IMR-90 (cell line): ENCODE results near the gene DPP6. TPM values are rescaled to one million over a fixed set of nuclear protein-coding genes. Genes with fewer than 3 reads are reported as not detected.
"Not testable (repeated sequence)": the region's sequence is repeated elsewhere in the genome, so short reads cannot be mapped to it uniquely, and the experiment has no call there.

ENCODE experiments used
- ATAC-seq: fragments of 200-7000 bp; cut with Tn5 transposase; 2 replicates; pipeline ENCODE4 v1.9.1; 2020; ENCODE audit warnings: low read depth, mild to moderate bottlenecking, moderate library complexity
- BruUV-seq: library from RNA; stranded (reverse); fragments of 400-500 nt; replicated peaks from 2 replicates; lab custom pipeline; 2021; lab: Mats Ljungman, UMichigan
- CTCF ChIA-PET: fragments of 300-600 bp; formaldehyde crosslinking; extraction: SDS; loops from one replicate; lab custom pipeline; 2021; ENCODE audit warnings: antibody characterized with exemption; lab: Yijun Ruan, JAX
- POLR2A ChIA-PET: fragments of 300-600 bp; sonication (Branson Sonifier 250); formaldehyde crosslinking; loops from one replicate; lab custom pipeline; 2022; ENCODE audit warnings: antibody characterized with exemption; ENCODE audit not compliant: unreplicated experiment; lab: Charles Lee
- DNase-seq: peaks from one replicate; pipeline ENCODE4 v3.0.0; 2013
- H2AFZ ChIP-seq: replicated peaks from 2 replicates; pipeline ENCODE3; 2013; ENCODE audit warnings: low read length, mild to moderate bottlenecking; ENCODE audit not compliant: poor library complexity
- H2AK5ac ChIP-seq: 2 replicates; pipeline ENCODE4 v1.6.1; 2013; ENCODE audit warnings: low read depth, low read length, inconsistent platforms
- H2AK9ac ChIP-seq: replicated peaks from 2 replicates; pipeline ENCODE3; 2013; ENCODE audit warnings: mild to moderate bottlenecking, low read depth, low read length, moderate library complexity; ENCODE audit not compliant: poor library complexity
- H2BK120ac ChIP-seq: 2 replicates; pipeline ENCODE4 v1.6.1; 2013; ENCODE audit warnings: low read depth, low read length, inconsistent platforms
- H2BK15ac ChIP-seq: 3 replicates; pipeline ENCODE4 v1.6.1; 2013; ENCODE audit warnings: low read depth, low read length, inconsistent platforms
- H2BK20ac ChIP-seq: 2 replicates; pipeline ENCODE4 v1.6.1; 2013; ENCODE audit warnings: low read depth, mild to moderate bottlenecking, inconsistent platforms, low read length, moderate library complexity
- H2BK5ac ChIP-seq: 2 replicates; pipeline ENCODE4 v1.6.1; 2013; ENCODE audit warnings: mild to moderate bottlenecking, low read depth, low read length, inconsistent platforms; ENCODE audit not compliant: poor library complexity, severe bottlenecking
- H3K14ac ChIP-seq: replicated peaks from 2 replicates; pipeline ENCODE4 v1.6.1; 2013; ENCODE audit warnings: low read depth, low read length, inconsistent platforms
- H3K18ac ChIP-seq: 2 replicates; pipeline ENCODE4 v1.6.1; 2013; ENCODE audit warnings: low read depth, low read length, control low read depth
- H3K23ac ChIP-seq: 2 replicates; pipeline ENCODE4 v1.6.1; 2013; ENCODE audit warnings: low read depth, low read length, inconsistent platforms
- H3K27ac ChIP-seq: 2 replicates; pipeline ENCODE4 v1.5.1; 2013; ENCODE audit warnings: mild to moderate bottlenecking, control low read depth, low read length; ENCODE audit not compliant: insufficient read depth
- H3K27me3 ChIP-seq: 2 replicates; pipeline ENCODE4 v1.6.1; 2013; ENCODE audit warnings: low read length; ENCODE audit not compliant: control insufficient read depth, insufficient read depth
- H3K36me3 ChIP-seq: 2 replicates; pipeline ENCODE4 v1.6.1; 2013; ENCODE audit warnings: low read length, mixed read lengths; ENCODE audit not compliant: control insufficient read depth, insufficient read depth
- H3K4ac ChIP-seq: 2 replicates; pipeline ENCODE4 v1.6.1; 2013; ENCODE audit warnings: low read depth, low read length, inconsistent platforms
- H3K4me1 ChIP-seq: 2 replicates; pipeline ENCODE4 v1.6.1; 2013; ENCODE audit warnings: low read length, mixed read lengths; ENCODE audit not compliant: control insufficient read depth, insufficient read depth
- H3K4me2 ChIP-seq: 2 replicates; pipeline ENCODE4 v1.6.1; 2013; ENCODE audit warnings: low read depth, mild to moderate bottlenecking, control low read depth, low read length, moderate library complexity
- H3K4me3 ChIP-seq: 2 replicates; pipeline ENCODE4 v1.5.1; 2013; ENCODE audit warnings: low read depth, mild to moderate bottlenecking, control low read depth, low read length, moderate library complexity; ENCODE audit not compliant: insufficient read depth
- H3K56ac ChIP-seq: 2 replicates; pipeline ENCODE4 v1.6.1; 2013; ENCODE audit warnings: low read length, inconsistent platforms; ENCODE audit not compliant: insufficient read depth; ENCODE audit errors: extremely low read depth
- H3K79me1 ChIP-seq, 2 experiments: 2 replicates each; pipeline ENCODE4 v1.6.1; 2013; ENCODE audit warnings: low read length in 2 of 2, inconsistent platforms in 1 of 2, low read depth in 1 of 2
- H3K9ac ChIP-seq: 2 replicates; pipeline ENCODE4 v1.6.1; 2013; ENCODE audit warnings: low read depth, low read length, control low read depth
- H3K9me1 ChIP-seq: 2 replicates; pipeline ENCODE4 v1.6.1; 2013; ENCODE audit warnings: low read length, inconsistent platforms; ENCODE audit not compliant: insufficient read depth
- H3K9me3 ChIP-seq: 2 replicates; pipeline ENCODE4 v1.6.1; 2013; ENCODE audit warnings: low read length; ENCODE audit not compliant: control insufficient read depth, insufficient read depth
- H4K20me1 ChIP-seq: 2 replicates; pipeline ENCODE4 v1.6.1; 2013; ENCODE audit warnings: low read length, inconsistent platforms; ENCODE audit not compliant: insufficient read depth
- H4K5ac ChIP-seq: 2 replicates; pipeline ENCODE4 v1.6.1; 2013; ENCODE audit warnings: mild to moderate bottlenecking, low read depth, low read length, control low read depth
- H4K8ac ChIP-seq, 2 experiments: 2 replicates each; pipeline ENCODE4 v1.6.1; 2013; ENCODE audit warnings: low read depth in 2 of 2, low read length in 2 of 2, control low read depth in 1 of 2, inconsistent platforms in 1 of 2
- H4K91ac ChIP-seq: 2 replicates; pipeline ENCODE4 v1.6.1; 2013; ENCODE audit warnings: low read depth, low read length, inconsistent platforms; ENCODE audit not compliant: insufficient read depth
- WGBS, 2 experiments: methylation state at CpG; one replicate each; pipeline versions ENCODE4 v1.1.5 to v1.1.7; 2013; ENCODE audit warnings: missing lambda C conversion rate in 2 of 2; ENCODE audit not compliant: insufficient read length in 1 of 2; ENCODE audit errors: extremely low coverage in 2 of 2; 5-methylcytosine and 5-hydroxymethylcytosine counted together
- dilution Hi-C: fragments of 300-500 bp; cut with HindIII; formaldehyde crosslinking; loops from one replicate; pipeline ENCODE4 v1.14.3; 2018; ENCODE audit warnings: low sequenced_read_pairs; ENCODE audit not compliant: unreplicated experiment
- in situ Hi-C: fragments of 300-500 bp; cut with MboI; formaldehyde crosslinking; loops from 3 replicates; pipeline ENCODE4 v1.14.3; 2019; ENCODE audit warnings: low sequenced_read_pairs, inconsistent platforms, mixed read lengths
- intact Hi-C: fragments of 100-400 bp; cut with micrococcal nuclease; formaldehyde crosslinking; loops from 2 replicates; pipeline ENCODE4 v1.10.0; 2022
- polyA plus RNA-seq, 3 experiments: library from polyadenylated mRNA; depleted of rRNA; stranded (reverse); fragments of >200 nt; gene quantifications; 2 replicates each; pipeline ENCODE4 v1.2.3, GENCODE V29; 2012; ENCODE audit warnings: low replicate concordance in 1 of 3
- total RNA-seq: library from RNA; depleted of rRNA; stranded (reverse); fragments of >200 nt; gene quantifications from 2 replicates; pipeline ENCODE4 v1.2.3, GENCODE V29; 2012

Gene DPP6
- total and polyA plus RNA-seq, 2 of the 4 experiments (the other 2 are of a cell fraction): not detected

DNA sequence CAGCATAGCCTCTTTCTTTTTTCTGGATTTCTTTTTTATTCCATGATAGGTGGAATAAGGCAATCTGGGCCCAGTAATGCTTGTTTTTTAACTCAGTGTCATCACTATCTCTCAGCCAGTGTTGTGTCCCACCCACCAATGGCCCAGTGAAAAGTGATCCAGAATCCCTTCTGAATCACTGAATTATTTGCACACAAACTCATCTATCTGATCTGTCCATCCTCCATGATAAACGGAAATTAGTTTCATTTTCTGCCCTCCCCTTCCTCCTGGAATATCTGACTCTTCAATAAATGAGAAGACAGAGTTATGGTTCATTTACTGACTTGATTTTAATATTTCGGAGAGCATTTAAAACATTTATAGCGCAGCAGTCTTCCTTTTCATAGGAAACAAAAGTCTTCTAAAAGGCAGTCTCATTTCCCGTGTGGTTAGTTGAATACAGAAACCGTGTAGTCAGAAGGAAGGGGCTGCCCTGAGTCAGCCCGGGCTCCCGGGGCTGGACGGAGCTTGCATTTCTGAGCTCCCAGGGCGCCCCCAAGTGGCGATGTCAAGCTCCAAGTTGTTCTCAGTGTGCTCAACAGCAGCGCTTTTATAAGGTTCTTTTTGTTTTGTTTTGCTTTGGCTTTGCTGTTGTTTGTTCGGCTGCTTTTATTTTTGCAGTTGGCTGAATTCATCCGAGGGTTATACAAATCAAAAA lies 12.6 kb upstream of the DPP6 start:
- H3K9me3 ChIP-seq, in situ Hi-C loops, H3K27me3 ChIP-seq, H3K9ac ChIP-seq, H3K79me1 ChIP-seq, H4K91ac ChIP-seq, H3K4me2 ChIP-seq, H2AK5ac ChIP-seq, BruUV-seq, H3K18ac ChIP-seq, H3K36me3 ChIP-seq, H4K20me1 ChIP-seq, dilution Hi-C loops, H3K4me3 ChIP-seq, H3K56ac ChIP-seq, H2BK20ac ChIP-seq, H2BK15ac ChIP-seq, H3K9me1 ChIP-seq, H2AK9ac ChIP-seq, H3K27ac ChIP-seq, H3K4me1 ChIP-seq, H2AFZ ChIP-seq, H2BK5ac ChIP-seq, POLR2A ChIA-PET, H3K23ac ChIP-seq, DNase-seq, H3K4ac ChIP-seq, H2BK120ac ChIP-seq, CTCF ChIA-PET, H3K14ac ChIP-seq, H4K5ac ChIP-seq, H4K8ac ChIP-seq, intact Hi-C loops: not testable (repeated sequence)
- WGBS, 2 experiments: no CpG with 5 or more reads among the region's 13 CpGs
- ATAC-seq: peak; percentile 49; the same call in 1 of the 2 replicates

DNA sequence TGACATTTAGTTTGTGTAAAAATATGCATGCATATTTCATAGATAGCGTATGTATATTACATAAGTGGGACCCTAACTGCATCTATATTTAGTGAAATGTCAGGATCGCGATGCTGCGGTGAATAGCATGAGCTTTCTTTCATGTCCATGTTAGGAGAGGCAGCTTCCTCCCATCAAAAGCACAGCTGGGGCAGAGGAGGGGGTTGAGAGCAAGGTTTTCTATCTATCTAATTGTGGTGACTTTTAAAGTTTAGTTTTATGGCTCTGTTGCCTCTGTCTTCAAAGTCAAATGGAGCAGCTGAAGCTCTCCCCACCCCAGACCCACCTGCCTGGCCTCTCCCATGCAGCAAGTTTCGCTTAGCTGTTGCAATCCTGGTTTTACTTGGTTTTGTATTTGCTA lies 1.8 kb upstream of the DPP6 start:
- H2AK5ac ChIP-seq, H4K91ac ChIP-seq, H2BK120ac ChIP-seq, H4K5ac ChIP-seq, H3K9me3 ChIP-seq, H3K23ac ChIP-seq, H2AFZ ChIP-seq, H3K27ac ChIP-seq, H3K14ac ChIP-seq, H3K4ac ChIP-seq, in situ Hi-C loops, H2BK15ac ChIP-seq, CTCF ChIA-PET, H2BK5ac ChIP-seq, H3K18ac ChIP-seq, H4K20me1 ChIP-seq, DNase-seq, H3K27me3 ChIP-seq, POLR2A ChIA-PET, H4K8ac ChIP-seq, H3K9me1 ChIP-seq, H3K56ac ChIP-seq, H3K79me1 ChIP-seq, ATAC-seq, intact Hi-C loops, H3K4me2 ChIP-seq, dilution Hi-C loops, H3K36me3 ChIP-seq, H3K4me1 ChIP-seq, BruUV-seq, H2BK20ac ChIP-seq, H2AK9ac ChIP-seq, H3K4me3 ChIP-seq, H3K9ac ChIP-seq: not testable (repeated sequence)
- WGBS, 2 experiments: no CpG with 5 or more reads among the region's 5 CpGs
